Measurements from ENCODE around the gene CEND1.

The CEND1 gene

GRCh38 chr11:779955-780532 lies 9.8 kb downstream of the CEND1 start:
- no peaks in the 10 kb centered on the region for H3K27me3 ChIP-seq (ENCODE audit: insufficient read depth, low read length)
- H2AFZ ChIP-seq (ENCODE audit: low read depth, low read length): no peak overlapping the region
- H3K9me3 ChIP-seq (ENCODE audit: low read length): no peaks in the 10 kb centered on the region
- H3K4me3 ChIP-seq (ENCODE audit: low read length): no peak overlapping the region
- H3K36me3 ChIP-seq (ENCODE audit: insufficient read depth, low read length): peaks cover 3% of the 10 kb centered on the region
- H3K4me1 ChIP-seq (ENCODE audit: insufficient read depth, low read length): peaks cover 36% of the 10 kb centered on the region

GRCh38 chr11:778976-779954 lies 10.6 kb downstream of the CEND1 start:
- Histone ChIP-seq H3K4me3 (ENCODE audit: low read length) (no peak overlapping the region), H3K4me1 (ENCODE audit: insufficient read depth, low read length) (peaks cover 36% of the 10 kb centered on the region), H2AFZ (ENCODE audit: low read depth, low read length) (no peak overlapping the region), H3K36me3 (ENCODE audit: insufficient read depth, low read length) (peaks cover 6% of the 10 kb centered on the region), H3K27me3 (ENCODE audit: insufficient read depth, low read length) (no peaks in the 10 kb centered on the region), H3K9me3 (ENCODE audit: low read length) (no peaks in the 10 kb centered on the region)

- Histone ChIP-seq H2AFZ (ENCODE audit: low read depth, low read length) (peak within 1 kb of the TSS; percentile 84), H3K36me3 (ENCODE audit: insufficient read depth, low read length) (peaks cover 20% of the 10 kb centered on the region), H3K27me3 (ENCODE audit: insufficient read depth, low read length) (no peaks in the 10 kb centered on the region), H3K4me3 (ENCODE audit: low read length) (peak within 1 kb of the TSS; percentile 96), H3K9me3 (ENCODE audit: low read length) (no peaks in the 10 kb centered on the region), H3K4me1 (ENCODE audit: insufficient read depth, low read length) (peaks cover 34% of the 10 kb centered on the region)
Observed at GRCh38 chr11:777288-778255, 12.3 kb downstream of the CEND1 start, which contains the start of gene GATD1. TSS of gene GATD1 (minus strand) at chr11:777487. CDS start at chr11:777462, 25 bp downstream.

- Histone ChIP-seq H3K27me3 (ENCODE audit: insufficient read depth, low read length) (no peaks in the 10 kb centered on the region), H3K4me1 (ENCODE audit: insufficient read depth, low read length) (peaks cover 34% of the 10 kb centered on the region), H3K36me3 (ENCODE audit: insufficient read depth, low read length) (peaks cover 28% of the 10 kb centered on the region)
Observed at GRCh38 chr11:776561-777287, 13.2 kb downstream of the CEND1 start.

GRCh38 chr11:776263-776560 lies 13.7 kb downstream of the CEND1 start:
- Histone ChIP-seq H3K36me3 (ENCODE audit: insufficient read depth, low read length) (peaks cover 33% of the 10 kb centered on the region), H3K27me3 (ENCODE audit: insufficient read depth, low read length) (no peaks in the 10 kb centered on the region), H2AFZ (ENCODE audit: low read depth, low read length) (no peak overlapping the region), H3K4me3 (ENCODE audit: low read length) (peak overlapping the region; percentile 96), H3K4me1 (ENCODE audit: insufficient read depth, low read length) (peaks cover 34% of the 10 kb centered on the region), H3K9me3 (ENCODE audit: low read length) (no peaks in the 10 kb centered on the region)

More at GRCh38 chr11:776561-777287, 13.2 kb downstream of the CEND1 start:
- Histone ChIP-seq H3K4me3 (ENCODE audit: low read length) (peak overlapping the region; percentile 96), H3K9me3 (ENCODE audit: low read length) (no peaks in the 10 kb centered on the region), H2AFZ (ENCODE audit: low read depth, low read length) (peak overlapping the region; percentile 84)

GRCh38 chr11:774873-775592 lies 14.9 kb downstream of the CEND1 start:
- Histone ChIP-seq H3K27me3 (ENCODE audit: insufficient read depth, low read length) (no peaks in the 10 kb centered on the region), H3K4me1 (ENCODE audit: insufficient read depth, low read length) (peaks cover 29% of the 10 kb centered on the region), H2AFZ (ENCODE audit: low read depth, low read length) (no peak overlapping the region), H3K36me3 (ENCODE audit: insufficient read depth, low read length) (peaks cover 44% of the 10 kb centered on the region), H3K9me3 (ENCODE audit: low read length) (no peaks in the 10 kb centered on the region), H3K4me3 (ENCODE audit: low read length) (no peak overlapping the region)

GRCh38 chr11:773830-774229 lies 16.1 kb downstream of the CEND1 start:
- Histone ChIP-seq H3K9me3 (ENCODE audit: low read length) (no peaks in the 10 kb centered on the region), H3K4me1 (ENCODE audit: insufficient read depth, low read length) (peaks cover 24% of the 10 kb centered on the region), H3K36me3 (ENCODE audit: insufficient read depth, low read length) (peaks cover 46% of the 10 kb centered on the region), H3K4me3 (ENCODE audit: low read length) (no peak overlapping the region), H3K27me3 (ENCODE audit: insufficient read depth, low read length) (no peaks in the 10 kb centered on the region), H2AFZ (ENCODE audit: low read depth, low read length) (no peak overlapping the region)

- Histone ChIP-seq H3K27me3 (ENCODE audit: insufficient read depth, low read length) (no peaks in the 10 kb centered on the region), H3K36me3 (ENCODE audit: insufficient read depth, low read length) (peaks cover 45% of the 10 kb centered on the region), H3K4me3 (ENCODE audit: low read length) (no peak overlapping the region), H2AFZ (ENCODE audit: low read depth, low read length) (no peak overlapping the region), H3K9me3 (ENCODE audit: low read length) (no peaks in the 10 kb centered on the region), H3K4me1 (ENCODE audit: insufficient read depth, low read length) (peaks cover 20% of the 10 kb centered on the region)
Observed at GRCh38 chr11:773425-773824, 16.5 kb downstream of the CEND1 start.

GRCh38 chr11:772429-773390 lies 17.2 kb downstream of the CEND1 start:
- Histone ChIP-seq H2AFZ (ENCODE audit: low read depth, low read length) (no peak overlapping the region), H3K4me3 (ENCODE audit: low read length) (no peak overlapping the region), H3K9me3 (ENCODE audit: low read length) (no peaks in the 10 kb centered on the region), H3K4me1 (ENCODE audit: insufficient read depth, low read length) (peaks cover 14% of the 10 kb centered on the region), H3K36me3 (ENCODE audit: insufficient read depth, low read length) (peaks cover 45% of the 10 kb centered on the region), H3K27me3 (ENCODE audit: insufficient read depth, low read length) (no peaks in the 10 kb centered on the region)

GRCh38 chr11:771617-772204 lies 18.2 kb downstream of the CEND1 start:
- H3K4me1 ChIP-seq (ENCODE audit: insufficient read depth, low read length): peaks cover 14% of the 10 kb centered on the region
- H2AFZ ChIP-seq (ENCODE audit: low read depth, low read length): no peak overlapping the region
- H3K9me3 ChIP-seq (ENCODE audit: low read length): no peaks in the 10 kb centered on the region
- no peak overlapping the region for H3K4me3 ChIP-seq (ENCODE audit: low read length)
- no peaks in the 10 kb centered on the region for H3K27me3 ChIP-seq (ENCODE audit: insufficient read depth, low read length)
- H3K36me3 ChIP-seq (ENCODE audit: insufficient read depth, low read length): peaks cover 54% of the 10 kb centered on the region

All from neuron (in vitro differentiated cells).